AG08396 (cell line): ENCODE results near the gene EXOC3L2.

ENCODE experiments used
- DNase-seq: peaks from one replicate; pipeline ENCODE4 v3.0.0; 2012; ENCODE audit warnings: low spot score, mixed read lengths

Gene EXOC3L2

GRCh38 chr19:45179072-45179891, 65.9 kb downstream of the EXOC3L2 start:
- peak; percentile 56 for DNase-seq

GRCh38 chr19:45178262-45179071, 66.7 kb downstream of the EXOC3L2 start, which contains the start of gene BLOC1S3:
Gene BLOC1S3, plus strand, starts transcription at chr19:45178784. Its CDS starts 513 bp downstream, at chr19:45179297.
- DNase-seq = peak; percentile 98

DNA sequence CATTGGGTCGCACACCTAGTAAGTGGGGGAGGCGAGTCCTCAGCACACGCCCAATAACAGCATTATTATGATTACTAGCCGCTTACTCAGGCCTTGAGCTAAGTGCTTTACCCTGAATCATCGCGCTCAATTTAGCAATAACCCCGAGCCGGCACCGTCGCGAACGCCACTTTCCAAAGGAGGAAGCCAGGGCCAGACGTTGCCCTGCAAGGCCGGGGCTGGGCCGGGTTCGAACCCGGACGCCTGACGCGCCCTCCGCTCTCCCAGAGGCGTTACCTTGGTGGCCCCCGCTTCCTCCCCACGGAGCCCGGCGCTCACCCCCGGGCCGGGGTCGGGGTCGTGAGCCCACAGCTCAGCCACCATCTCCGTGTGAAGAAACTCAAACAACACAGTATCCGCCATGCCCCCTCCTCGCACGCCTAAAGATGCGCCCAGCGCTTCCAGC, 67.4 kb downstream of the EXOC3L2 start, which contains the start of gene TRAPPC6A:
Gene TRAPPC6A (minus strand): TSS at position 421 of the 445 bp plus-strand sequence. CDS start 19 bp downstream, at position 402.
- DNase-seq = peak; percentile 73

GRCh38 chr19:45175515-45176345, 69.5 kb downstream of the EXOC3L2 start:
- DNase-seq = no peak

GRCh38 chr19:45173816-45174215, 71.4 kb downstream of the EXOC3L2 start:
- no peak for DNase-seq

DNA sequence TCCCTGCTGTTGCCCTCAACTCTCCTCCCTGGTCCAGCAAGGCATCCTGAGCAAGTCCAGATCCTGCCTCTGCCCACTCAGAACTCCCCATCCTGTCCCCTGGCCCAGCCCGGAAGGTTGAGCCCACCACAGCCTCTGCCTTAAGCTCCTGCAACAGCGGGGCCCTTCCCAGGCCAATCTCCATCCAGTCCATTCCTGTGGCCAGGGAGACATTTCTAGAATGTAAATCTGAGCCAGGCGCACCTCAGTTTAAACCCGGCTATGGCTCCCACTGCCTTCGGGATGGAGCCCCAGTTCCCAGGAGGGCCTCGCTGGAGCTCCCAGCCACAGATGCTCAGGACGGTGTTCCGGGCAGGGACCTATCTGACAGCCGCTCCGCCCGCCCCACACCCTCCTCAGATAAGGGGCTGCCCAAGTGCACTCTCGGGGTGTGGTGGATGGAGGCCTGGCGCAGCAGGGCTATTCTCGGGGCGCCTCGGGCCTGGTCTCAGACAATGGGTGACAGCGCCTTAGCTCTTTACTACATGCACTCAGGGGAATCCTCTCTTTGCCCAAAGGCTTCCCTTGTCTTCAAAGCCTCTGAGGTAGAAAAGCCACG, 72.5 kb downstream of the EXOC3L2 start:
- no peak for DNase-seq

- DNase-seq = no peak
Measured at GRCh38 chr19:45172173-45172572, 73.0 kb downstream of the EXOC3L2 start.

DNA sequence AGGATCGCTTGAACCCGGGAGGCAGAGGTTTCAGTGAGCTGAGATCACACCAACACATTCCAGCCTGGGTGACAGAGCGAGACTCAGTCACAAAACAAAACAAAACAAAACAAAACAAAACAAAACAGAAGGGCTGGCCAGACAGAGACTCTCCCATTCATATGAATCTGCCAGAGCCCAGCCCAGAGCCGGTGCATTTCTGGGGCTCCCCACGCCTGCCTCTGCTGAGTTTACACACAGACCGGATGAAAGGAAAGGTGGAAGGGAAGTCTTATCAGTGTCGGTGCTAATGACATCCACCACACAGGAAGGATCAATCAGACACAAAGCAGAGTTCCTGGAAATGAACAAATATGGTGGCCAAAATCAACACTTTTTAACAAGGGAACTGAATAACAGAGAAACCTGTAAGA, 74.0 kb downstream of the EXOC3L2 start:
- DNase-seq = no peak

DNA sequence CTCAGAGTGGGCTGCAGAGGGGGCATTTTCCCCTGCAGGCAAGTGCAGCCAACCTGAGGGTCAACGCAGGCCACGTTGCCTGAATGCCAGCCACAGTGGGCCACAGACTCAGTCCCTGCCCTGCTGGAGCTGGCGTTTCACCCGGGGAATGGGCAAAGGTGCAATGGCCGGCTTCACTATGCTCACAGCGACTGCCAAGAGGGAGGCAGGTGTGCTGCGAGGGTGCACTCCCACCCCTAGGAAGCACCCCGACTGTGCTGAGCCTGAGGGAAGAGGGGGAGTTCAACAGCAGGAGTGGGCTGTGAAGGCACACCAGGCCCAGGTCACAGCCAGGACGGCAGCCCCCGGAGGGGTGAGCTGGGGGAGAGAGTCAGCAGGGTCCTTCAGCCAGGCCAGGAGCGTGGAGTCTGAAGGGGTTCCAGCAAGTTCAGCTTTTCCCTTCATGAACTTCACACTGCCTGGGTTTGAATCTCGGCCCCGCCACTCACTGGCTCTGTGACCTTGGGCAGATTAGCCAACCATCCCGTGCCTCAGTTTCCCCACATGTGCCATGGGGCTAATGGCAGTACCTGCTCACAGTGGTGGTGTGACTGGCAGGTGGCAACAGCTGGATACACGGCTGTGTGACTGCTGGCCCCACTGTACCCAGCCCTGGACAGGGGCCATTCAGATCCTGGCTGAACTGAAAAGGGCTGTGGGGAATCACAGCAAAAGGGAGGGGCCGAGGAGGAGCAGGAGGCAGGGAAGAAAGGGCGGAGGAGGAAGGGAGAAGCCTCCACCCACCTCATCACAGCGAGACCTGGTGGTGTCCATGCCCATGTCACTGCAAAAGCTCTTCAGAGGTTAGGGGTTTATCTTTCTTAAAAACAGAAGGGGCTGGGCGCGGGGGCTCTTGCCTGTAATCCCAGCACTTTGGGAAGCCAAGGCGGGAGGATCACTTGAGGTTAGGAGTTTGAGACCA, 74.8 kb downstream of the EXOC3L2 start:
- no peak for DNase-seq

DNA sequence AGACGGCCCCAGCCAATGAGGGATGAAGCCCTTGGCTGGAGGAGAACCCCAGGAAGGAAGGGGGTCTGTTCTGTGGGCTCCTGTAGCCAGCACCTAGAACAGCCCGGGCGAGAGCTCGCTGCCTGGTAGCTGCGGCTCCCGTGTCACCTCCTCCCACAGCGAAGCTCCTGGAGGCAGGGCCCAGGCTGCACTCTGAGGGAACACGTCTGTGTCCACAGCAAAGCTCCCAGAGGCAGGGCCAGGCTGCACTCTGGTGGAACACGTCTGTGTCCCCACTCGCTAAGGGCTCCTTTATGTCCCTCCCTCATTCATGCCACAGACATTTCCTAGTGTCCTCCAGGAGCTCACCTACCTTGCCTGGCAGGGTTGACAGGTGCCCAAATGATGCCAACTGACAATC, 75.6 kb downstream of the EXOC3L2 start:
- DNase-seq = no peak

DNA sequence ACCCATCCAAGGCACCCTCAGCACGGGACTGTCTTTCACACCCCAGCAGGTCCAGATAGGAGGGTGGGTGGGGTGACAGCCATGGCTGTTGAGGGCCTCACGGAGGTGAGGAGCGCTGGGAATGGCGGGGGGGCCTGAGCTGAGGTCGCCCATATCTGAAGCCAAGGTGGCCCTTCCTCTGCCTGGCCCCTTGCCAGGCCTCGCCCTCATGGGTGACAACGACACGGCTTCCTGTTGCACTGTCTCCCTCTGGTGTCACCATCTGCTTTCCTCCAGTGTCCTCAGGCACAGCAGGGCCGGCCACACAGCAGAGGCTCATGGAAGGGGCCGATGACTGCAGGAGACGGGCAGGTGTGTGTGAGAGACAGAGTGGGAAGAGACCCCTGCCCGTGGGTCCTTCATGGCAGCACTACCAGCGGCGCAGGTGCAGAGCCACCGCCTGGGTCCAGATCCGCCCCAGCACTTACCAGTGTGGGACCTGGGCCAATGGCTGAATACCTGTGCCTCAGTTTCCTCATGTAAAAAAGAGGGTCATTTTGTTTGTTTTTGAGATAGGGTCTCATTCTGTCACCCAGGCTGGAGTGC, 76.3 kb downstream of the EXOC3L2 start:
- DNase-seq = no peak

DNA sequence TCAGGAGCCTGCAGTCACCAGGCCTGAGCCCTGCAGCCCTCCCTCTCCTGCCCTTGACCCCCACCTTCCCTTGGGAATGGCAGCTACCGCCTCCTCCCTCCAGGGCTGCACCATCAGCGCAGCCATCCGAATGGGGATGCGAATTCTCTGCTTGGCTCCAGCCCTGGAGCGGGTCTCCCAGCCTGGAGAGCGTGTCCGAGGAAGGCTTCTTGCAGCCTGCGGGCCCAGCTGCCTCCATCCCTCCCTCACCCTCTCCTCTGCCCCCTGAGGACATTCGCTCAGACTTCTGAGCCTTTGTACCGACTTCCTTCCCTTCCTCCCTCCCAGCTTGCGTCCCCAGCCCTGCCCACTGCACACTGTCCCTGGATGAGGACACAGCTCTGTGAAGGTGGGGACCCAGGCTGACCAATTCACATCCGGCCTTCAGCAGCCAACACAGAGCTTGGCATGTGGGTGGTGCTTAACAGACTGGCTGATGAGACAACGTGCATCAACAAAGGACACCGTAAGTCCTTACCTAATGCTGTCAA, 78.4 kb downstream of the EXOC3L2 start:
- no peak for DNase-seq

- DNase-seq = no peak
Measured at GRCh38 chr19:45164577-45165335, 80.5 kb downstream of the EXOC3L2 start.

- no peak for DNase-seq
Measured at GRCh38 chr19:45163751-45164460, 81.3 kb downstream of the EXOC3L2 start.

DNA sequence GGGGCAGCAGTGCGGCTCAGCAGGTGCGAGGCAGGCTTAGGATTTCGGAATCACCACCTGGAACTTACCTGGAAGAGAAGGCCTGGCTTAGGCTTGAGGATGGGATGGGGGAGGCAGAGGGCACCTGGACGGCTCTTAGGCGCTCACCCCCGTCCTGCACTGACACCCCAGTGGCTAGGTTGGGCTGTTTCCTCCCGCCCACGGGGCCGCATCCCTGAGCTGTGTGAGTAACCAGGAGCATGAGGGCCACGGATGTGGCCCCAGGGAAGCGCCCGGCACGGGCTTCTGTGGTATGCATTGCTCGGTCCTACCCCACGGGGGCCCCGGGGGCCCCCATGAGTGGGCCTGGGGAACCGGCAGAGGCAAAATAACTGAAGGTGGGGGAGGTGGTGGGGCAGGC, 82.1 kb downstream of the EXOC3L2 start:
- no peak for DNase-seq

GRCh38 chr19:45162608-45163143, 82.5 kb downstream of the EXOC3L2 start:
- DNase-seq = no peak
